HCT116 (cell line): ENCODE results near the gene ARHGEF9.

ENCODE experiments used
- EGR1 ChIP-seq: IDR thresholded peaks from 2 replicates; pipeline ENCODE4 v1.6.1; 2012; ENCODE audit warnings: low read depth
- EZH2 ChIP-seq: fragments of 200-600 bp; sonication (generic); IDR thresholded peaks from 2 replicates; pipeline ENCODE4 v1.6.1; 2017; ENCODE audit warnings: antibody characterized with exemption, mixed run types
- EZH2phosphoT487 ChIP-seq: fragments of 200-600 bp; IDR thresholded peaks from 2 replicates; pipeline ENCODE4 v1.6.1; 2018; ENCODE audit warnings: antibody characterized with exemption, borderline replicate concordance
- POLR2A ChIP-seq: IDR thresholded peaks from 2 replicates; pipeline ENCODE4 v1.7.0; 2011; ENCODE audit warnings: borderline replicate concordance; ENCODE audit not compliant: insufficient read depth, insufficient read length; ENCODE audit errors: extremely low read depth
- POLR2AphosphoS5 ChIP-seq: IDR thresholded peaks from 2 replicates; pipeline ENCODE4 v1.6.1; 2011; ENCODE audit warnings: mild to moderate bottlenecking, low read depth, low read length, moderate library complexity
- SIN3A ChIP-seq: IDR thresholded peaks from 2 replicates; pipeline ENCODE4 v1.6.1; 2012; ENCODE audit warnings: low read depth
- SP1 ChIP-seq: IDR thresholded peaks from 2 replicates; pipeline ENCODE4 v1.6.1; 2012; ENCODE audit warnings: low read depth
- SRF ChIP-seq: IDR thresholded peaks from 2 replicates; pipeline ENCODE4 v1.6.1; 2012; ENCODE audit warnings: low read depth
- ZFX ChIP-seq: fragments of 450-650 bp; IDR thresholded peaks from 2 replicates; pipeline ENCODE4 v1.6.1; 2017
- ZNF274 ChIP-seq: fragments of 200-500 bp; sonication (Bioruptor generic); IDR thresholded peaks from 2 replicates; pipeline ENCODE4 v1.6.1; 2014; ENCODE audit warnings: mild to moderate bottlenecking, low read depth, low read length, inconsistent platforms
- TF ChIP-seq, protein P1 (sequence below), 3 experiments: fragments of 200-600 bp in 1 of 3; sonication (generic) in 1 of 3; IDR thresholded peaks in 2 of 3; conservative IDR thresholded peaks in 1 of 3; 2 replicates each; pipeline ENCODE4 v1.5.1; 2012 to 2017; ENCODE audit warnings: low read depth in 2 of 3, low read length in 2 of 3, antibody characterized with exemption in 1 of 3, borderline replicate concordance in 1 of 3, control low read depth in 1 of 3, mild to moderate bottlenecking in 1 of 3, mixed read lengths in 1 of 3, mixed run types in 1 of 3, moderate library complexity in 1 of 3; ENCODE audit not compliant: insufficient read depth in 1 of 3
- TF ChIP-seq, protein P2 (sequence below): IDR thresholded peaks from 2 replicates; pipeline ENCODE4 v1.6.1; 2012
- TF ChIP-seq, protein P3 (sequence below): IDR thresholded peaks from 2 replicates; pipeline ENCODE4 v1.6.1; 2012
- TF ChIP-seq, protein P4 (sequence below): IDR thresholded peaks from 2 replicates; pipeline ENCODE4 v1.6.1; 2012; ENCODE audit warnings: low read depth

DNA sequence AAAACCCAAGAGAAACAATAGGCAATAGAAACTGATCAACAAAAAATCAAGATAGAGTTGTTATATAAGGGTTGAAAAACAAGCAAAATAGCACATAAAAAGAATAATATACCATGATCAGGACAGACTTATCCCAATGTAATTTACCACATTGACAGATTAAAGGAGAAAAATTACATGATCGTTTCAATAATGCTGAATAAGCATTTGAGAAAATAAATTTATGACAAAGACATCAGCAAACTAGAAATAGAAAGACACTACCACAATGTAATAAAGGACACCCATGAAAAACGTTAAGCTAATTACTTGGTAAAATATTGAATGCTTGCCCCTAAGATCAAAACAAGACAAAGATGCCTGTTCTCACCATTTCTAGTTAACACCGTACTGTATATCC is 105.6 kb downstream of the ARHGEF9 start:
- no peak for TF ChIP-seq POLR2A
- TF ChIP-seq, protein P1, sequence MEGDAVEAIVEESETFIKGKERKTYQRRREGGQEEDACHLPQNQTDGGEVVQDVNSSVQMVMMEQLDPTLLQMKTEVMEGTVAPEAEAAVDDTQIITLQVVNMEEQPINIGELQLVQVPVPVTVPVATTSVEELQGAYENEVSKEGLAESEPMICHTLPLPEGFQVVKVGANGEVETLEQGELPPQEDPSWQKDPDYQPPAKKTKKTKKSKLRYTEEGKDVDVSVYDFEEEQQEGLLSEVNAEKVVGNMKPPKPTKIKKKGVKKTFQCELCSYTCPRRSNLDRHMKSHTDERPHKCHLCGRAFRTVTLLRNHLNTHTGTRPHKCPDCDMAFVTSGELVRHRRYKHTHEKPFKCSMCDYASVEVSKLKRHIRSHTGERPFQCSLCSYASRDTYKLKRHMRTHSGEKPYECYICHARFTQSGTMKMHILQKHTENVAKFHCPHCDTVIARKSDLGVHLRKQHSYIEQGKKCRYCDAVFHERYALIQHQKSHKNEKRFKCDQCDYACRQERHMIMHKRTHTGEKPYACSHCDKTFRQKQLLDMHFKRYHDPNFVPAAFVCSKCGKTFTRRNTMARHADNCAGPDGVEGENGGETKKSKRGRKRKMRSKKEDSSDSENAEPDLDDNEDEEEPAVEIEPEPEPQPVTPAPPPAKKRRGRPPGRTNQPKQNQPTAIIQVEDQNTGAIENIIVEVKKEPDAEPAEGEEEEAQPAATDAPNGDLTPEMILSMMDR (IDR thresholded peaks at IDR 0.05 in 2 of 3, conservative IDR thresholded peaks at IDR 0.05 in 1 of 3; ENCODE audit: borderline replicate concordance in 1 of 3, insufficient read depth in 1 of 3, low read depth in 2 of 3, low read length in 2 of 3): no peak
- TF ChIP-seq EZH2: no peak
- TF ChIP-seq EZH2phosphoT487: no peak
- TF ChIP-seq POLR2AphosphoS5: no peak
- TF ChIP-seq, protein P2, sequence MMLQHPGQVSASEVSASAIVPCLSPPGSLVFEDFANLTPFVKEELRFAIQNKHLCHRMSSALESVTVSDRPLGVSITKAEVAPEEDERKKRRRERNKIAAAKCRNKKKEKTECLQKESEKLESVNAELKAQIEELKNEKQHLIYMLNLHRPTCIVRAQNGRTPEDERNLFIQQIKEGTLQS: no peak
- TF ChIP-seq, protein P3, sequence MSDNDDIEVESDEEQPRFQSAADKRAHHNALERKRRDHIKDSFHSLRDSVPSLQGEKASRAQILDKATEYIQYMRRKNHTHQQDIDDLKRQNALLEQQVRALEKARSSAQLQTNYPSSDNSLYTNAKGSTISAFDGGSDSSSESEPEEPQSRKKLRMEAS: no peak
- no peak for TF ChIP-seq ZFX
- no peak for TF ChIP-seq EGR1
- TF ChIP-seq ZNF274: no peak
- no peak for TF ChIP-seq SP1
- no peak for TF ChIP-seq SIN3A
- TF ChIP-seq, protein P4, sequence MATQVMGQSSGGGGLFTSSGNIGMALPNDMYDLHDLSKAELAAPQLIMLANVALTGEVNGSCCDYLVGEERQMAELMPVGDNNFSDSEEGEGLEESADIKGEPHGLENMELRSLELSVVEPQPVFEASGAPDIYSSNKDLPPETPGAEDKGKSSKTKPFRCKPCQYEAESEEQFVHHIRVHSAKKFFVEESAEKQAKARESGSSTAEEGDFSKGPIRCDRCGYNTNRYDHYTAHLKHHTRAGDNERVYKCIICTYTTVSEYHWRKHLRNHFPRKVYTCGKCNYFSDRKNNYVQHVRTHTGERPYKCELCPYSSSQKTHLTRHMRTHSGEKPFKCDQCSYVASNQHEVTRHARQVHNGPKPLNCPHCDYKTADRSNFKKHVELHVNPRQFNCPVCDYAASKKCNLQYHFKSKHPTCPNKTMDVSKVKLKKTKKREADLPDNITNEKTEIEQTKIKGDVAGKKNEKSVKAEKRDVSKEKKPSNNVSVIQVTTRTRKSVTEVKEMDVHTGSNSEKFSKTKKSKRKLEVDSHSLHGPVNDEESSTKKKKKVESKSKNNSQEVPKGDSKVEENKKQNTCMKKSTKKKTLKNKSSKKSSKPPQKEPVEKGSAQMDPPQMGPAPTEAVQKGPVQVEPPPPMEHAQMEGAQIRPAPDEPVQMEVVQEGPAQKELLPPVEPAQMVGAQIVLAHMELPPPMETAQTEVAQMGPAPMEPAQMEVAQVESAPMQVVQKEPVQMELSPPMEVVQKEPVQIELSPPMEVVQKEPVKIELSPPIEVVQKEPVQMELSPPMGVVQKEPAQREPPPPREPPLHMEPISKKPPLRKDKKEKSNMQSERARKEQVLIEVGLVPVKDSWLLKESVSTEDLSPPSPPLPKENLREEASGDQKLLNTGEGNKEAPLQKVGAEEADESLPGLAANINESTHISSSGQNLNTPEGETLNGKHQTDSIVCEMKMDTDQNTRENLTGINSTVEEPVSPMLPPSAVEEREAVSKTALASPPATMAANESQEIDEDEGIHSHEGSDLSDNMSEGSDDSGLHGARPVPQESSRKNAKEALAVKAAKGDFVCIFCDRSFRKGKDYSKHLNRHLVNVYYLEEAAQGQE: no peak
- TF ChIP-seq SRF: no peak
